ENCODE measurements around the gene GSTCD.
A peak's percentile ranks its signal among the peaks of the same experiment; 100 is the strongest.
"Not testable (repeated sequence)": the region's sequence is repeated elsewhere in the genome, so short reads cannot be mapped to it uniquely, and the experiment has no call there.

Gene GSTCD, protein sequence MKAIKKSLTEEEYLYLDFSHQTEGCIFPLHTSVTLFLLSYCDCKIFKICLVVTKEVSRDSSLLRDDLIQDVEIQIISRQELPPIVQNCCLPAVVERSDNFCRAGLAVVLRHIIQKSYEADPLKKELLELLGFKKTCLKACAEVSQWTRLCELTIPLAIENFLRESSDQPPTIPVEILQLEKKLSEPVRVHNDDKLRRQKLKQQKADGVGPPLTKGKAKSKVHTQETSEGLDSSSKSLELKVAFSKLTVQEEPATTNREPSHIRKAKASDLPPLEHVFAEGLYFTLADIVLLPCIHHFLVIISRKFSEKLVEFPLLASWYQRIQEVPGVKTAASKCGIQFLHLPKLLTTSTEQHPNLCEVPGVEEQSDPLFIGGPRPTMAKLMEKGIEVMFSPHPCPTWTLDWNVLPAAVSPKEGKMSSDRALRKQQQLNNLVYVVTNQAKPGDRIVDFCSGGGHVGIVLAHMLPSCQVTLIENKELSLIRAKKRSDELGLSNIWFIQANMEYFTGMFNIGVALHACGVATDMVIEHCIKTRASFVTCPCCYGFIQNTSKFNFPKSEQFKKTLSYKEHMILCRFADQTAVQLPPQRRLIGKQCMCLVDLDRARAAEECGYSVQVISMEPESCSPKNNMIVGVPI

DNA sequence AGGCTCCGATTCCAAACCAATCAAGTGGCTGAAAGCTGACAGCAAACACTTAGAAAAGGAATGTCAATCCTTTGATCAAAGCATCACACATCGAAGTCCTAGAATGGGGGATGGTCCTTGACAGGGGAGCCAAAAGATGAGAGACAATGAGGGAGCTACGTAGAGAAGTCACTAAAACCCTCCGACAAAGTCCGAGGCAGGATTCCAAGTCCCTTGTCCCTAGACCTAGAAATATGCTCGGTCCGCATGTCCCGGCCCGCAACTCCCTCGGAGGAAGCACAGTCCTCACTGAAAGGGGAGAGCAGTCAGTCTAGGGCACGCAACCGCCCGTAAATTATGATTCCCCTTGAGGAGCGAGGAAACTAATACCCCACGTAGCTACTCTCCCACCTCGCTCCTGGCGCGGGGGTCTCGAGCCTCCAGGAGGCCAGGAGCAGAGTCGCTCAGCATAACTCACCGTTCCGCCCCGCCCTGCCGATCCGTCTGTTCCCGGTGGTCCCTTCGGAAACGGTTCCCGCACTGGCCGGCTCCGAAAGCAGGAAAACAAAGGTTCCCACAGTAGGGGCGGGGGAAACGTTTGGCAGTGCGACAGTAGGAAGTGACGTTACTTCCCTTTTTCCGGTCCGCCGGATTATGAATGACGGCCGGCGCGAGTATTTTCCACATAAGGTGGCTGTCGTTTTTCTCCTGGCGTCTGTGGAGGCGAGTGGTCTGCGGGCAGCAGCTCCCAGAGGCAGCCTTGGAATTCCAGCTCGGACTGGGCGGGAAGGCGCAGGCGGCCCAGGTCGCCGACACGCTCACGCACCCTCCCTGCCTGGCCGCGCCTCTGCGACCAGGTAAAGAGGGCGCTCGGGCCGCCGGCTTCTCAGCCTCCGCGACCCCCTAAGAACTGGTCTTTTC is at the start of gene GSTCD, which contains the start of gene INTS12:
TSS of gene GSTCD (plus strand) at position 604 of the 900 bp plus-strand sequence. CDS start 8,830 bp downstream, outside the sequence.
TSS of gene INTS12 (minus strand) at position 509 of the 900 bp plus-strand sequence. CDS start 8,684 bp downstream, outside the sequence.
- DNase-seq (ENCODE audit: low spot score), result peak; percentile 93

DNA sequence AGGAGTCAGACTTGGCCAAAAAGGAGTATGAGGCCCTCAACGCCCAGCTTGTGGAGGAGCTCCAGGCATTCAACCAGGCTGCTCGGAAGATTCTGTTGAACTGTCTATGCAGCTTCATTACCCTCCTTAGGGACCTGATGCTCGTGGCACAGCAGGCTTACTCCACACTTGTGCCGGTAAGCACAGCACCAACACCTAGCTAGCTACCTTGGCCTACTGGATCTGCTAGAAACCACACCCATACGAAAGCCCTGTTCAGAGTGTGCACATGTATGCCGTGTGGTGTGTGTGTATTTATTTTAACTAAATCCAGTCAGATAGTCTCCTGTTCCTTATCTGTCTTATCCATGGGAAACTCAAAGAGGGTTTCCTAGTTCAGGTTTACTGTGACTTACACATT is 49.4 kb upstream of the GSTCD start:
- no peak for DNase-seq (ENCODE audit: low spot score)

DNA sequence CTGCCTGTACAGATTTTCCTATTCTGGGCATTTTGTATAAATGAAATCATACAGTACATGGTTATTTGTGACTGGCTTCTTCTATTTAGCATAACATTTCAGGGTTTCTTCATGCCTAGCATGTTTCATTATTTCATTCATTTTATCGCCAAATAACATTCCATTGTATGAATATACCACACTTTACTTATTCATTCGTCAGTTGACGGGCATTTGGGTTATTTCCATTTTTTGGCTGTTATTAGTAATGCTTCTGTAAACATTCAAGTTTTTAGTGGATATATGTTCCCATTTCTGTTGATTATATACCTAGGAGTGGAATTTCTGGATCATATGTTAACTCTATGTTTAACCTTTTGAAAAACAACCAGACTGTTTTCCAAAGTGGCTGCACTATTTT is 47.6 kb upstream of the GSTCD start:
- no peak for DNase-seq (ENCODE audit: low spot score)

DNA sequence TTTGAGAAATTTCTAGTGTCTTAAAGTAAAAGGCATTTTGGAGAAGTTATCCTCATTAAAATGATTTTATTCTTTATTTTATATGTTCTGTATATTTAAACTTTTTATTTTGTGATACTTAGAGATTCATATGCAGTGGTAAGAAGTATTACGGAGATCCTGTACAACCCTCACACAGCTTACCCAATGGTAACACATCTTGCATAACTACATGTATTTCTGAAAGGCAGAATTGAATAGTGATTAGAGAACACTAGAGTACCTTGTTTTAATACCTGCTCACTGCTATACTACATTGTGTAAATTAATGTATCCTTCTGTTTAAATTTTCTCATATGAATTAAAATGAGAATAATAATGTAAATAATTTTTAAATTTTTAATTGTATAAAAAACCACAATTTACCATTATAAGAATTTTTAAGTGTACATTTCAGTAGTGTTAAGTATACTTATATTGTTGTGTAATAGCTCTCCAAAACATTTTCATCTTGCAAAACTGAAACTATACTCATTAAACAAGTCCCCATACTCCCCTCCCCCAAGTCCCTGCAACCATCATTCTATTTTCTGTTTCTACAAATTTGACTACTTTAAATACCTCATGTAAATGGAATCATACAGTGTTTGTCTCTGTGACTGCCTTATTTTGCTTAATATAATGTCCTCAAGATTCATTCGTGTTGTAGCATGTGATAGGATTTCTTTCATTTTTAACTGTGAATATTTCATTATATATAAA is 45.5 kb upstream of the GSTCD start:
- DNase-seq (ENCODE audit: low spot score), result no peak

DNA sequence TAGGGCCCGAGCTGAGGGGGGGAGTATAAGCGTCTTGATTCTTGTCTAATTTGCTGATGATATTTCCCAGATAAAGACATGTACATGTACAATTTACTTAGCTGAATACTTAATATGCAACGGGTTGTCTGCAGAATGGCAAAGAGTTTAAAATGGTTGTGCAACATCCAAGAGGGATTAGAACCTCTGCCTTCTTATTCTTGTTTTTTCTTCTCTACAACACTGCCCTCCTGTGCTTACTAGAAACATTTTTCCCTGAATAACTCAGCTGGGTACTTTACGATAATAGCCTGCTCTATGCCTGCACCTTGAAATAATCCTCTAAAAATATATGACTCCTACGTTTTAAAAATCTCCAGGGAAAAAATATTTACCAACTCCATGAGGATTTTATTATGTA is 41.9 kb upstream of the GSTCD start:
- DNase-seq (ENCODE audit: low spot score), result peak; percentile 14

DNA sequence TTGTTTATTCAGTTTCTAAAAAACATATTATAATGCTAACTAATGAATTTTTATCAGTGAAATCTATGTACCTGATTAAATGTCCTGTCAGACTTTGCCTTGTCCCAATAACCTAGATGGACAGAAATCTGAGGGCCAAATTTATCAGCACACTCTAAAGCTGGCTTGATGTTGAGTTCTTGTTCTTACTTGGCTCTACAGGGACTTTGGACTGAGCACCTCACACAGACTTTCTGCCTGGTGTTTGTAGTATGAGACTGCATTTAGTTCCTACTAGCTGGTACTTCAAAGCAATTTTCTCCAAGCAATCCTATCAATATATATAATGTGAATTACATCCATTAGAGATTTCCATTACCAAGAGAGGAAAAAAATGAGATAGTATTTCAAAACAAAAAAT is 37.9 kb upstream of the GSTCD start:
- no peak for DNase-seq (ENCODE audit: low spot score)

DNA sequence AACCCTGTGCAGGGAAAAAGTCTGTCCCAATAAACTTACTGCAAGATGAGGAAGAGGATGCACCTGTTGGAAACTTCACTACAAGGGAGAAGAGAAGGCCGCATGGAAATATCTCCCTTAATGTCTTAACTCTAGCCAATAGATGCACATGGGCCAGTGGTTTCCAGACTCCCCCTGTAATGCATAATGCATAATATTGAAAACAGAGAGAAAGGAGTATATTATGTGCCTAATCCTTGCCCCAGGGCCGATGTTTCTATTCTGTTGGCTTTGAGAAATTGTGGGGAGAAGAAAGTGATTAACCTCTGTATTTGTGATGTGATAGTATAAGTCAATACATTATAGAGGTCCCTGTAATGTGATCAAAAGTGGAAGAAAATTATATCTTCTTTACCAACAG is 37.3 kb upstream of the GSTCD start:
- no peak for DNase-seq (ENCODE audit: low spot score)

DNA sequence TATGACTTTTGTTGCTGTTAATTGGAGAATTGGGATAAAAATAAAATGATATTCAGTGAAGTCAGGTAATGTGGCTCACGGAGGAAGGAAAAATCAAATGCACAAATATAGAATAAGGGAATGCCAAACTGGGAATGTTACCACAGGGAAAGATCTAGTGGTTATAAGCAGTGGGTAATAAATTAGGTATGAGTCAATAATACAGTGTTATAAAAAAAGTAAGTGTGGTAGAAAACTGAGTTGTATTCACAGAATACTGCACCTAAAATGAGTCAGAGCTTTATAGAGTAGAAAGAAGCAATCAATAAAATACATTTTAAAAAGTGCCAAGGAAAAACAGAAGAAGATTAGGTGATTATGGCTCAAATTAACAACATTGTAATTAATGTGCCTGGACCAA is 34.6 kb upstream of the GSTCD start:
- DNase-seq (ENCODE audit: low spot score), result no peak

DNA sequence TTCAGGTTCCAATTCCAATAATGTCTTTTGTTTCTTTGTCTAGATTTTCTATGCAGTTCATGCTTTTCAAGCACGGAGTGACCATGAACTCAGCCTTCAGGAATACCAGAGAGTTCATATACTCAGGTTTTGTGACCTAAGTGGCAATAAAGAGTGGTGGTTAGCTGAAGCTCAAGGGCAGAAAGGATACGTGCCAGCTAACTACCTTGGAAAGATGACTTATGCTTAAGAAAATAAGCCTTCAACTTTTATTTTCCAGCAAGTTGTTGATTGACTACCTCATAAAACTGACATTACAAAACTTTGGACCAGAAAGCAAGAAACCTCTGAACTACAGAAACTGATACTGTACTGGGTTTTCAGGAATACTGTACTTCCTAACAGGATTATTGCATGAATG is 30.9 kb upstream of the GSTCD start:
- no peak for DNase-seq (ENCODE audit: low spot score)

DNA sequence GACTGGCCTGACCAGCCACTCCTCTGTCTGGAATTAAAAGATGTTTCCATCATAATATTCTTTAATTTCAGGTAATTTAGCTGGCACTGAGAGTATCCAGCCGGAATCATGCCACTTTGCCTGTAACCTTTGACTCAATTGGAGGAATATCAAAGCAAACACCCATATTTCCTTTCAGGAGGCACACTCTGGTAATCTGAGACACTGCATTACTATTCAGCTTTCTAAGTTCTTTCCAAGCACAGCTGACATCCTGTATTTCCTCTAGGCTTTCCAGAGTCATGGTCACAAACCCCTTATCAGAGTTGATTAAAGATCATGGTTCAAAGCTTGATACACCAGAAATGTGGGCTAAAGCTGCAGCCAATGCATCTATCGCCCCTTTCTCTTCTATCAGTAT is 29.4 kb upstream of the GSTCD start:
- DNase-seq (ENCODE audit: low spot score), result no peak

DNA sequence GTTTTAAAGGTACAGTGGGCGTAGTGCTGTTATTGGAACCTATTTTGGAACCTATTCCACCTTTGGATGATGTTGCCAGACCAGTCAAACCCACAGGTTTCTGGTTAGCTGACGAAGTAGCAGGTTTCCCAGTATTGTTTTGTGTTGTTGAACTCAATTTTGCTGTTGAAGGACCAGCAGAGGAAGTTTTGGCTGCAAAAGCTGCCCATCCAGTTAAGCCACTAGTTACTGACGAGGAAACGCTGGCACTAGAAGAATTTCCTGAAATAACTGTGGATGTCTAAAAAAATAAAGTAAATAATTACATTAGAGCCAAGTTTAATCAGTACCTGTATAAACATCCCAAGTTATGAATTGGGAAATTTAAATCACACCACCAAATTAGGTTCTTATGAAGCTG is 25.5 kb upstream of the GSTCD start:
- no peak for DNase-seq (ENCODE audit: low spot score)

DNA sequence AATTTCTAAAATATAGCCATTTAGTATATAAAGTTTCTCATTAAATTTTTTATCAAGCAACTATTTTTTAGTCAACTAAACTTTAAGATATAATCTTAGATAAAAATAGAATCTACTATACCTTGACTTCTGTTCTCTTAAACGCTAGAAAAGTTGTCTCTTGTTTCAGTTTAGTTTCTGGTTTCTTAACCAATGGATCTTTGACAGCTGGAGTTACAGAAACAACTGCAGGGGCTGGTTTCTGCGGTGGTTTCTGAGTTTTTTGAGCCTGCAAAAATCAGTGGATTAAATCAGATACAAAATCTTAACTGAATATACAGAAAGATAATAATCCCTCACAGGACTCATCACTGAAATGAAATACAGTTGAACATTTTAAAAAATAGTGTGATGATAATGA is 22.0 kb upstream of the GSTCD start:
- no peak for DNase-seq (ENCODE audit: low spot score)

DNA sequence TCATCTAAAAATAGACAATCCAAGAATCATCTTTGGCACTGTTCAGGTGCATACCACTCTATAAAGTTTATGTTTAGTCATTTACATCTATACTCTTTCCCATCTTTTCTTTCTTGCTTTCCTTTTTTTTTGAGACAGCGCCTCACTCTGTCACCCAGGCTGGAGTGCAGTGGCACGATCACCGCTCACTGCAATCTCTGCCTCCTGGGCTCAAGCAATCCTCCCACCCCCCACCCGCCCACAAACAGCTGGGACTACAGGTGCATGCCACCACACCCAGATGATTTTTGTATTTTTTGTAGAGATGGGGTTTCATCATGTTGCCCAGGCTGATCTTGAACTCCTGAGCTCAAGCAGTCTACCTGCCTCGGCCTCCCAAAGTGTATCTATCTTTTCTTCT is 13.8 kb upstream of the GSTCD start:
- not testable (repeated sequence) for DNase-seq (ENCODE audit: low spot score)

DNA sequence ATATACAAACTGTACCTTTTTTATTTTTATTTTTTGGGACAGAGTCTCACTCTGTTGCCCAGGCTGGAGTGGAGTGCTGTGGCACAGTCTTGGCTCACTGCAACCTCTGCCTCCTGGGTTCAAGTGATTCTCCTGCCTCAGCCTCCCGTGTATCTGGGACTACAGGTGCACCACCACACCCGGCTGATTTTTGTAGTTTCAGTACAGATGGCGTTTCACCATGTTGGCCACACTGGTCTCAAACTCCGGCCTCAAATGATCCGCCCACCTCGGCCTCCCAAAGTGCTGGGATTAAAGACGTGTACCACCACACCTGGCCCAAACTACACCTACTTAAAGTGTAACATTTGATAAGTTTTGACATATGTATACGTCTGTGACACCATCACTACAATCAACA is 12.8 kb upstream of the GSTCD start:
- not testable (repeated sequence) for DNase-seq (ENCODE audit: low spot score)

DNA sequence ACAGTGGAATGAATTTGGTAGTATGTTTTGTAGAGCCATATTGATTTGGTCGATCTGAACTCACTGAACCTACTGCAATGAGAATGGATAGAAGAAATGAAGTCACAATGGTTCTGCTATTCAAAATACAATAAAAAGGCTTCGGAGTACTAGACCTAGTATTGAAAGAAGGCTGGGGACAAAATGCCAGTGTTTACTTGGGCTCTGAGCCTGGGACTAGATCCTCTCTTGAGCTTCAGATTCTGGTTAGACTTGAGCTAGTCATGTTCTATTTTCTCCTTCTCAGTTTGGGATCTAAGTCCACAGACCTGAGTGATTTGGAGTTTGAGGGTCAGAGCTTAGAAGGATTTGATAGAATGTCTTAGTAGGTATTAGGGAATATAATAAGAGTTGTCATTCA is 10.0 kb upstream of the GSTCD start:
- DNase-seq (ENCODE audit: low spot score), result no peak

DNA sequence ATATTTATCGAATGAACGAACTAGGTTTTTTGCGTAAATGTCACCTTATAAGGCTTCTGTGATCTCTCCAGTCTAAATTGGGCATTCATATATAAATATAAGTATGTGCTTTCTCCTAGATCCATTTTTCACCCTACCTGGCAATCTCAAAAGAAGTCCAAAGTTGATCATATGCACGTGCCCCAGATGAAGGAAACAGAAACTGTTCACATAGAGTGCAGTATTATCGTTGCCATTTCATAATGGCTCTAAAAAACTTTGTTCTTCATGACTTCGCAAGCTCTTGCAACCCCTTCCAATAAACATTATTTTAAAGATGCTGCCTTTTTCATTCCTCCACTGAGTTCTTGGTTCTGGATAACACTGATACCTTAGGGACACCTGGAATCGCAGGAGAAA is 803 bp upstream of the GSTCD start:
- DNase-seq (ENCODE audit: low spot score), result no peak

DNA sequence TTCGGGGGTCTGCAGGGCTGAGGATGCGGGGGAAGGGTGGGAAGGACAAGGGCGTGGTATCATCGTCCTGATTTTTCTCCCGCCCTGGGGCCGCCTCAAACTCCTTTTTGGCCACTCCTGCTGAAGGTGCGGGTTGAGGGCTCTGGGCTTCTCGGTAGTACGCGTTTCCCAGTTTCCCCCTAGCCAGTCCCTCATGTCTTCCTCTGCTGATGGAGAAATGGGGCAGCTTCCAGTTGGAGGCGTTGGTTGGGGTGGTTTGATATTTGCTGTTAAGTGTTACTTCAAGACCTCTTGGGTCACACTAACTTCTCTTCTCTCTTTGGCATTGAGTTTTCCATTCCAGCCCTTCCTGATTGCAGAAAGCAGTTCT is 482 bp downstream of the GSTCD start:
- DNase-seq (ENCODE audit: low spot score), result peak; percentile 42

DNA sequence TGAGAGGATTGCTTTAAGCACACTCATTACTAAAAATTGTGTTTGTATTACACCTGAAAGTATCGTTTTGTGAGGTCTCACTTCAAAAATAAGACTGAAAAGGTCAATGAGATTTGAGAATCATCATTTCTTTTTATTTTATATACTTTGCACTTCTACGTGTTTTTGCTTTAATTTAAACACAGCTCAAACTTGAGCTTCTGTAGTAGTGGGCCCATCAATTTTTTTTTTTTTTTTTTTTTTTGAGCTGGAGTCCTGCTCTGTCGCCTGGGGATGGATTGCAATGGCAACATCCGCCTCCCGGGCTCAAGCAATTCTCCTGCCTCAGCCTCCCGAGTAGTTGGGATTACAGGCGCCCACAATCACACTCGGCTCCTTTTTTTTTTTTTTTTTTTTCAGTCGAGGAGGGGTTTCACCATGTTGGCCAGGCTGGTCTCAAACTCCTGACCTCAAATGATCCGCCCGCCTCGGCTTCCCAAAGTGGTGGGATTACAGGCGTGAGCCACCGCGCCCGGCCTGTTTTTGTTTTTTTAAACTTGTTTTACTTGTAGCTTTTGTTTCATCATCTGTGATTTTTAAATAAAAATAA is 1.5 kb downstream of the GSTCD start:
- no peak for DNase-seq (ENCODE audit: low spot score)

DNA sequence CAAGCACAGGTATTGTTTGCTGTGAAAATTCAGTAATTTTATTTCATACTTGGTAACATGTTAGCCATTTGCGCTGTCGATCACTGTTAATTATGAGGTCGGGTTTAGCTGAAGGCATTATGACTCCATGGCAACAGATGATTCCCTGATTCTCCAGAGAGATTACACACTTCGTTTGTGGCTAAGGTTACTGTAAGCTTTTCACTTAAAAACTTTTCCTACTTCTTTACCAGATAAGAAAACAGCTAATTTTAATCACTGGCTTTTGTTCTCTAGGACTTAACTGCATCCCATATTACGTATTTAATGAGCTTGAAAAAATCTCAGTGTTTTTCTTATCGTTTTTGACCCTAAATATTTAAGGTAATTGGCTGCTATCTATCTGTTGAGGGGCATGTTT is 2.1 kb downstream of the GSTCD start:
- DNase-seq (ENCODE audit: low spot score), result peak; percentile 32

DNA sequence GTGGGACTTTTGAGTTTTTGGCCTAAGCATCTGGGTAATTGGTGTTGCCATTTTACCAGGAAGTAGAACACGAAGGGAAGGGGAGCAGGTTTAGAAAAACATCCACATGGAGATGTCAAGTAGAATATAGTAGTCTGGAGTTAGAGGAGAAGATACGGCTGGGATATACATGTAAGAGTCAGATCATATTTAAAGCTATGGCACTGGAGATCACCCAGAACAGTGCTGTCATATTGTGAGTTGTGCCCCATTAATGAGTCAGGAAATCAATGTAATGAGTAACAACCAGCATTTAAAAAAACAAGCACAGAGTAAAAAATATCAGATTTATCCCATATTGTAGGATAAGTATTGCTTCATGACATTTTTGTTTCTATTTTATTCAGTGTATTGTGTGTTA is 4.2 kb downstream of the GSTCD start:
- peak; percentile 45 for DNase-seq (ENCODE audit: low spot score)

DNA sequence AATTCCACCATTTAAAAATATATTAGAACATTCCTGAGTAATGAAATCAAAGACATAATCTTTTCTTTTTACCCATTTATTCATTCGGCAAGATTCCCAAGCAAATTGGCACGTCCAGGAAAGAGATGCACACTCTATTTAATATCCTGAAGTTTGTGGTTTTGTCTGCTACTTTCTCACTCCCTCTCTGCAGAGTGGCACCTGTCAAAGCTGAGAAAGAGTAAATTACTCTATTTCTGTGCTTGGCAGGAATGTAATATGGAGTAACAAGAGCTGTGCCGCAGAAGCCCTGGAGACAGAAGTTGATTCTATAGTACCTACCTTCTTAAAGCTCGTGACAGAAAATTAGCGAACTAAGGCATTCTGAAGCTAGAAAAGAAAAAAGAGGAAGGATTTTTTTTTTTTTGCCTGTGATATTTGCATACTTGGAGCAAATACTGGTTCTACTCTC is 5.5 kb downstream of the GSTCD start:
- no peak for DNase-seq (ENCODE audit: low spot score)
